SU-DHL-6 (cell line): ENCODE data around the gene GDAP1L1.

Source experiments
- H2AFZ ChIP-seq: fragments of 200-600 bp; sonication (generic); 2 replicates; pipeline ENCODE4 v1.6.1; 2014; ENCODE audit warnings: low read depth, mild to moderate bottlenecking, moderate library complexity, mixed read lengths, antibody characterized with exemption, low read length; ENCODE audit not compliant: severe bottlenecking
- H3F3A ChIP-seq: fragments of 200-600 bp; shearing (Covaris generic); 2 replicates; pipeline ENCODE4 v1.6.0; 2016; ENCODE audit warnings: antibody characterized with exemption, mild to moderate bottlenecking; ENCODE audit not compliant: insufficient read depth
- H3K27ac ChIP-seq: fragments of 200-600 bp; sonication (generic); 2 replicates; pipeline ENCODE4 v1.5.1; 2016; ENCODE audit warnings: low read depth, mild to moderate bottlenecking, low read length, moderate library complexity, mixed read lengths
- H3K27me3 ChIP-seq: fragments of 200-600 bp; sonication (generic), shearing (Covaris generic); 2 replicates; pipeline ENCODE4 v1.6.0; 2014; ENCODE audit warnings: mild to moderate bottlenecking, low read length
- H3K36me3 ChIP-seq: fragments of 200-600 bp; sonication (generic); 2 replicates; pipeline ENCODE4 v1.6.1; 2014; ENCODE audit warnings: mild to moderate bottlenecking, low read length, mixed read lengths
- H3K4me2 ChIP-seq: fragments of 300-600, 200-600 bp; shearing (Covaris generic), sonication (generic); 2 replicates; pipeline ENCODE4 v1.6.0; 2014; ENCODE audit warnings: low read length, low read depth, mild to moderate bottlenecking; ENCODE audit not compliant: poor library complexity, severe bottlenecking
- H3K4me3 ChIP-seq: fragments of 200-600 bp; sonication (generic); 2 replicates; pipeline ENCODE4 v1.5.1; 2014; ENCODE audit warnings: antibody characterized with exemption, low read length, mild to moderate bottlenecking, mixed read lengths; ENCODE audit not compliant: insufficient read depth, poor library complexity, severe bottlenecking
- H3K79me2 ChIP-seq: fragments of 200-600 bp; sonication (generic); 2 replicates; pipeline ENCODE4 v1.6.1; 2014; ENCODE audit warnings: mild to moderate bottlenecking, low read length, moderate library complexity; ENCODE audit not compliant: insufficient read depth
- H3K9ac ChIP-seq: fragments of 200-600 bp; sonication (generic); 2 replicates; pipeline ENCODE4 v1.7.0; 2014; ENCODE audit warnings: mild to moderate bottlenecking, low read length
- H3K9me2 ChIP-seq: fragments of 200-600 bp; sonication (generic); replicated peaks from 2 replicates; pipeline ENCODE4 v1.6.1; 2014; ENCODE audit warnings: low read length; ENCODE audit not compliant: insufficient read depth
- H3K9me3 ChIP-seq: fragments of 200-600 bp; sonication (generic); 2 replicates; pipeline ENCODE4 v1.6.1; 2014; ENCODE audit warnings: low read length, mixed read lengths; ENCODE audit not compliant: insufficient read depth
- H4K20me1 ChIP-seq: fragments of 200-600 bp; sonication (generic); 2 replicates; pipeline ENCODE4 v1.6.1; 2014; ENCODE audit warnings: low read depth, mild to moderate bottlenecking, antibody characterized with exemption, low read length, moderate library complexity, mixed read lengths
- EZH2phosphoT487 ChIP-seq: fragments of 200-600 bp; sonication (generic), shearing (Covaris generic); conservative IDR thresholded peaks from 2 replicates; pipeline ENCODE4 v1.6.1; 2018; ENCODE audit warnings: mild to moderate bottlenecking, antibody characterized with exemption, low read length, moderate library complexity, mixed read lengths
- TF ChIP-seq, protein P1 (sequence below): fragments of 200-600 bp; sonication (generic); IDR thresholded peaks from one replicate; pipeline ENCODE4 v1.5.1; 2017; ENCODE audit warnings: antibody characterized with exemption, mild to moderate bottlenecking, low read length, moderate library complexity; ENCODE audit not compliant: insufficient read depth, poor library complexity, severe bottlenecking

GDAP1L1 gene

DNA sequence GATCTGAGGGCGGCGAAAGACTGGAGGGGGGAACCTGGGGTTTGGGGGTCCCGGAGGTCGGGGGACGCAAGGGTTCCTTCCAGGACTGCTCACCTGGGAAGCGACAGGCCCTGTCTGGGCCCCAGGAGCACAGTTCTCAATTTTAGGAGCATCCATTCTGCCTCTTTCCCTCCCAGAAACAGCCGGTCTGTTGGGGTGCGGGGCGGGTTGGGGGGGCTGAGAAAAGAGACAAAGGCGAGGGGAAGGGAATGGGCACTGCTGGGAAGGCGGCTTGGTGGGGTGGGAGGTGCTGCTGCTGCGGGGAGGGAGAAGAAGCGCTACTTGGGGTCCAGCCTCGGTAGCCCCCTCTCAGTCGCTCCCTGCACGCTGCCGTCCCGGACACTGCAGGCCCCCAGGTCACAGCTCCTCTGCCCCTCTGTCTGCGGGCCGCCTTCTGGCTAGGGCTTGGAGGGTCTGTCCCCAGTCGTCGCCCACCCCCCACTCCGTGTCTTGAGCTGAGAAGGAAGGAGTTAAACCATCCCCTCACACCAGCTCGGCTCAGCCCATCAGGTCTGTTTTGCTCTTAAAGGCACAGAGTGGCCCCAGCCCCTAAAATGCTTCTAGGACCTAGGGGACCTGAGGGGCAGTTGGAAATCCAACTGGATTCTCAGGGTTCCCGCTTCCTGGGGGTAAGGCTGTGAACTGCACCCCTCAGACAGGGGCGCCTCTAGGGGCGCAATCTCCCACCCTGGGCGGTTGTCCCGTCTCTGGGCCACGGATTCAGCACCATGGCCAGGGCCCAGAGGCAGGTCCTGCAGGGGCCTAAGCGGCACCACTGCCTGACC lies 690 bp downstream of the GDAP1L1 start:
- no peak overlapping the region for H3K27ac ChIP-seq

DNA sequence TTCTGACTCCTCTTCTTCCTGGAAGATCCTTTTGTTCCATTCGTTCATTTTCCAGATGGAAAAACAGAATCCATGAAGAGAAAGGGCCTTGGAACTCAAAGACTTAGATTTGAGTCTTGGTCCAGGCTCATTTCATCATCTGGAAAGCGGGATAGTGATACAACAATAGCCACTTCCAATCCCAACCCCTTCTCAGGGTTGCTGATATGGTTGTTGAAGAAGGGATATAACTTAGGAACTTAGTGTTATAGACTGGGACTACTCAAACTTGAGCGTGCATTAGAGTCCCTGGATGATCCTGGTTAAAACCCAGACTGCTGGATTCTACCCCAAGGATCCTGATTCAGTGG lies 1.3 kb downstream of the GDAP1L1 start:
- TF ChIP-seq EZH2phosphoT487 = no peak
- TF ChIP-seq, protein P1, sequence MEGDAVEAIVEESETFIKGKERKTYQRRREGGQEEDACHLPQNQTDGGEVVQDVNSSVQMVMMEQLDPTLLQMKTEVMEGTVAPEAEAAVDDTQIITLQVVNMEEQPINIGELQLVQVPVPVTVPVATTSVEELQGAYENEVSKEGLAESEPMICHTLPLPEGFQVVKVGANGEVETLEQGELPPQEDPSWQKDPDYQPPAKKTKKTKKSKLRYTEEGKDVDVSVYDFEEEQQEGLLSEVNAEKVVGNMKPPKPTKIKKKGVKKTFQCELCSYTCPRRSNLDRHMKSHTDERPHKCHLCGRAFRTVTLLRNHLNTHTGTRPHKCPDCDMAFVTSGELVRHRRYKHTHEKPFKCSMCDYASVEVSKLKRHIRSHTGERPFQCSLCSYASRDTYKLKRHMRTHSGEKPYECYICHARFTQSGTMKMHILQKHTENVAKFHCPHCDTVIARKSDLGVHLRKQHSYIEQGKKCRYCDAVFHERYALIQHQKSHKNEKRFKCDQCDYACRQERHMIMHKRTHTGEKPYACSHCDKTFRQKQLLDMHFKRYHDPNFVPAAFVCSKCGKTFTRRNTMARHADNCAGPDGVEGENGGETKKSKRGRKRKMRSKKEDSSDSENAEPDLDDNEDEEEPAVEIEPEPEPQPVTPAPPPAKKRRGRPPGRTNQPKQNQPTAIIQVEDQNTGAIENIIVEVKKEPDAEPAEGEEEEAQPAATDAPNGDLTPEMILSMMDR = no peak

More for the DNA sequence above, 690 bp downstream of the GDAP1L1 start:
- H3F3A ChIP-seq = no peaks in the 10 kb centered on the region
- no peak overlapping the region for H2AFZ ChIP-seq
- H3K79me2 ChIP-seq = no peaks in the 10 kb centered on the region
- no peak overlapping the region for H3K4me2 ChIP-seq
- H3K9me2 ChIP-seq = no peaks in the 10 kb centered on the region
- no peaks in the 10 kb centered on the region for H3K36me3 ChIP-seq
- H3K27me3 ChIP-seq = no peaks in the 10 kb centered on the region
- H3K9ac ChIP-seq = no peak overlapping the region
- TF ChIP-seq, protein P1 = peak; percentile 29
- TF ChIP-seq EZH2phosphoT487 = no peak
- no peaks in the 10 kb centered on the region for H4K20me1 ChIP-seq
- H3K9me3 ChIP-seq = no peaks in the 10 kb centered on the region
- no peak overlapping the region for H3K4me3 ChIP-seq

DNA sequence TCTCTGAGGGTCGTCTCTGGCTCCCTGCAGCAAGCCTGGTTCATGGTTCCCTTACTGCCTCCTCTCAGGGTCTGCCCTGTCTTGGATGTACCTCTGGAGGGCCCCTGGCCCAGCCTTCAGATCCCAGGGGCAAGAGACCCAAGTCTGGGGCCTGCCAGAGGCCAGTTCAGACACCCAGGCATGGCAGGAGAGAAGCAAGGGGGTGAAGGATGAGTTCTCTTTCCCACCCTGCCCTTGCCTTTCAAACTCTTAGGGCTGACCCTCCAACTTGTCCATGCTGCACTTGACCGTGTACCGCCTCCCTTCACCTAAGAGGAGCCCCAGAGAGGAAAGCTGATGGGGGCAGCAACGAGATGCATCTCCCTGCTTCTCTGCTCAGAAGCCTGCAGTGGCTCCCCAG lies 4.2 kb downstream of the GDAP1L1 start:
- Histone ChIP-seq H3F3A (no peaks in the 10 kb centered on the region), H3K9ac (no peak overlapping the region), H3K79me2 (no peaks in the 10 kb centered on the region), H3K4me2 (no peak overlapping the region), H2AFZ (no peak overlapping the region), H3K27ac (no peak overlapping the region), H3K9me3 (no peaks in the 10 kb centered on the region), H3K36me3 (no peaks in the 10 kb centered on the region), H3K4me3 (no peak overlapping the region), H3K9me2 (no peaks in the 10 kb centered on the region), H4K20me1 (no peaks in the 10 kb centered on the region), H3K27me3 (no peaks in the 10 kb centered on the region)
- TF ChIP-seq, protein P1 = no peak
- TF ChIP-seq EZH2phosphoT487 = no peak

More for the DNA sequence above, 1.3 kb downstream of the GDAP1L1 start:
- Histone ChIP-seq H3K9me3 (no peaks in the 10 kb centered on the region), H3F3A (no peaks in the 10 kb centered on the region), H3K9ac (no peak overlapping the region), H3K9me2 (no peaks in the 10 kb centered on the region), H3K27me3 (no peaks in the 10 kb centered on the region), H4K20me1 (no peaks in the 10 kb centered on the region), H2AFZ (no peak overlapping the region), H3K27ac (no peak overlapping the region), H3K4me3 (no peak overlapping the region), H3K79me2 (no peaks in the 10 kb centered on the region), H3K4me2 (no peak overlapping the region), H3K36me3 (no peaks in the 10 kb centered on the region)
